D721Med (cell line): ENCODE results near the gene CD276.
"Not testable (repeated sequence)": the region's sequence is repeated elsewhere in the genome, so short reads cannot be mapped to it uniquely, and the experiment has no call there.

Experiments
- DNase-seq: peaks from one replicate; pipeline ENCODE4 v3.0.0; 2011; ENCODE audit warnings: low spot score; ENCODE audit not compliant: insufficient read length
- FAIRE-seq: peaks from 2 replicates; lab custom pipeline; 2011; peaks lifted over from hg19 to GRCh38; lab: Jason Lieb, UNC
- TF ChIP-seq, protein P1 (sequence below): IDR thresholded peaks from 2 replicates; pipeline ENCODE4 v1.5.1; 2012; ENCODE audit warnings: mild to moderate bottlenecking, control low read depth; ENCODE audit not compliant: insufficient read depth; ENCODE audit errors: missing control alignments

CD276 gene

DNA sequence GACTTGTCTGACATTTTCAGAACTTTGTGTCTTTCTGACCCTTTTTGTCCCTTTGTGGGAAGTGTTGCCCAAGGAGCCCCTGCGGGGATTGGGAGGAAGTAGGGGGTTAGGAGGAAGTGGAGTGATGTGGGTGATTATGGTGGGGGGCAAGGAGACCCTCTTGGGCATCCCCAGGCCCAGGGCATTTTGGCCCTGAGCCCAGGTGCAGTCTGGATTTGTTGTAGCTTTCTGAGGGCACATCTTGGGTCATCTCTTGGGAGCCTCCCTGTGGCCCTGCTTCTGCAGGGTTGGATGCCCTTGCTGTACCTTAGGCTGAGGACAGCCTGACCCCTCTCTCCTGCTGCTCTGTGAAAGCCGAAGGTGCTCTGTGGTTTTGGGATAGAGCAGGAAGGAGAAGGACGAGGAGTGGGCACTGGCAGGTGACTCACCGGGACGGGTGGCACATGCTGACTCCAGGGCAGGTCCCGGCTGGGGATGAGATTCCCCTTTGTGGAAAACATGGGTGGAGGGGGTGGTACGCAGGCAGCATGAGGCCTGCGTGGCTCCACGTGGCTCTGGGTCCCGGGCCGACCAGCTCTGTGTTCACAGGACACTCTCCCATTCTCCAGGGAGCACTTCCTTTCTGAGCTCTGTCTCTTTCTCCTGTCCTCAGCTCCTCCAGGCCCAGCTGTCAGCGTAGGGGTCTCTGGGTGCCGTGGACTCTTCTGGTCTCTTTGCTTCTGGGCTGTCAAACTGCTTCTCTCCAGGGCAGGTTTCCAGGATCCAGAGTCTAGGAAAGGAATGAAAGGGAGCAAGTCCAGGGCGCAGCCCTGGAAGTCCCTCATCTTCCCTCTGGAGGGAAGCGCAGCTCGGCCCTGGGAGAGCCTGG is 11.8 kb downstream of the CD276 start:
- TF ChIP-seq, protein P1, sequence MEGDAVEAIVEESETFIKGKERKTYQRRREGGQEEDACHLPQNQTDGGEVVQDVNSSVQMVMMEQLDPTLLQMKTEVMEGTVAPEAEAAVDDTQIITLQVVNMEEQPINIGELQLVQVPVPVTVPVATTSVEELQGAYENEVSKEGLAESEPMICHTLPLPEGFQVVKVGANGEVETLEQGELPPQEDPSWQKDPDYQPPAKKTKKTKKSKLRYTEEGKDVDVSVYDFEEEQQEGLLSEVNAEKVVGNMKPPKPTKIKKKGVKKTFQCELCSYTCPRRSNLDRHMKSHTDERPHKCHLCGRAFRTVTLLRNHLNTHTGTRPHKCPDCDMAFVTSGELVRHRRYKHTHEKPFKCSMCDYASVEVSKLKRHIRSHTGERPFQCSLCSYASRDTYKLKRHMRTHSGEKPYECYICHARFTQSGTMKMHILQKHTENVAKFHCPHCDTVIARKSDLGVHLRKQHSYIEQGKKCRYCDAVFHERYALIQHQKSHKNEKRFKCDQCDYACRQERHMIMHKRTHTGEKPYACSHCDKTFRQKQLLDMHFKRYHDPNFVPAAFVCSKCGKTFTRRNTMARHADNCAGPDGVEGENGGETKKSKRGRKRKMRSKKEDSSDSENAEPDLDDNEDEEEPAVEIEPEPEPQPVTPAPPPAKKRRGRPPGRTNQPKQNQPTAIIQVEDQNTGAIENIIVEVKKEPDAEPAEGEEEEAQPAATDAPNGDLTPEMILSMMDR = no peak
- FAIRE-seq = no peak
- DNase-seq = no peak

DNA sequence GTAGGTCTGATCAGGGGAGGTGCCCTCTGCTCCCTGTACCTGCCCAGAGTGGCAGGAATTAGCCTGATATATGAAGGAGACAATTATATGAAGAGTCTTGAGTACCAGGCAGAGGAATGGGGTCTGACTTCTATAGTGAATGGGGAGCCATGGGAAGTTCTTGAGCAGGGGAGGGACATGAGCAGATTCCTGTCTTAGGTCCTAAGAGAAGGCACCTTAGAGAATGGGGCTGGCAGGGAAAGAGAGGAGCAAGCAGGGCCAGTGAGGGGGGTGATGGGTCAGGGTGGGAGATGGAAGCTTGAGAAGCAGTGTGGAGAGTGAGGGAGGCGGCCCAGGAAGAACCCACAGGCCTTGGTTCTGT is 12.4 kb downstream of the CD276 start:
- FAIRE-seq = no peak
- TF ChIP-seq, protein P1 = no peak

DNA sequence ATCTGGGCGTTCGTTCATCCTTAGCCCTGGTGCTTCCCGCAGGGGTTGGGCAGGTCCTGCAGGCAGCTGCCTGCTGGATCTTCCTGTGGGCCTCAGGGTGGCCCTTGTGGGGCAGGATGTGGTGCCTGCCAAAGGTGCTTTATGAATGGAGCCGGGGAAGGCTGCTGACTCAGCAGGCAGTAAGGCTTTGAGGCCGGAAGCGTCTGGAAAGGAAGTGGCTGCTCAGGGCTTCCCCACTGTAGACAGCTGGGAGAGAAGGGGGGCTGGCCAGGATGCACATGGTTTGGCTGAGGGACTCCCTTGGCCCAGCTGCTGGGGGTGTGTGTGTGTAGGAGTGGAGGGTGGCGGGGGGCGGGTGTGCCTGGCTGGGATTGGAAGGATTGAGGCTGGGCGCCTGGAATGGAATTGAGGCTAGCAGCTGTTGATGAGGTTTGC is 12.9 kb downstream of the CD276 start:
- DNase-seq (no peak), FAIRE-seq (no peak)
- TF ChIP-seq, protein P1 = no peak

More for the DNA sequence above, 12.4 kb downstream of the CD276 start:
- DNase-seq = no peak

DNA sequence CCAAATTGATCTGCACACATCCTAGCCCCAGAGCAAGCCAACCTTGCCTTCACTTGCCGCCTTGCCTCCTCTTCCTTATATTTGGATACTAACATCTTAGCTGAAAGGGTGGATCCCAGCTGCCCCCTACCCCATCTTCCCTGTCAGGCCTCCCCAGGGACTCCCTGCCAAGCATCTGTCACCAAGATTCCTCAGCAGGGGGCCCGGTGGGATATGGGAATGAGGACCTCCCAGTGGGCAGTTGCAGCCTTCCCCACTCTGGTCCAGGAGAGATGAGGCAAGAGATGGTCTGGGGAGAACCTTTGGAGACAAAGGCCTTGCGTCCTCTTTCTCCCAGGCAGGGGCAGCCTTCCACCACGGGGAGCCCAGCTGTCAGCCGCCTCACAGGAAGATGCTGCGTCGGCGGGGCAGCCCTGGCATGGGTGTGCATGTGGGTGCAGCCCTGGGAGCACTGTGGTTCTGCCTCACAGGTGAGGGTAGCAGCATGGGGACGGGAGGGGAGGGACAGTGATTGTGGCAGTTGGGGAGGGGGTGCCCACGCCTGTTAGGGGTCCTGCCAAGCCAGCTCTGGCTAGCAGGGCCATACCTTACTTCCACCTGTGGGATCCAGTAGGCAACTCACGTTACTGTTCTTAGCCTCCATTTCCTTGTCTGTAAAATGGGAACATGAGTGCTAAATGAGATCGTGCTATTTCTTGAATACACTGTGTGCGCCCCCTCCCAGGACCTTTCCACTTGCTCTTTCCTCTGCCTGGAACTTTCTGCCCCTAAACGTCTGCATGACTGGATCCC is 15.3 kb downstream of the CD276 start:
- FAIRE-seq (no peak), DNase-seq (no peak)
- TF ChIP-seq, protein P1 = no peak

DNA sequence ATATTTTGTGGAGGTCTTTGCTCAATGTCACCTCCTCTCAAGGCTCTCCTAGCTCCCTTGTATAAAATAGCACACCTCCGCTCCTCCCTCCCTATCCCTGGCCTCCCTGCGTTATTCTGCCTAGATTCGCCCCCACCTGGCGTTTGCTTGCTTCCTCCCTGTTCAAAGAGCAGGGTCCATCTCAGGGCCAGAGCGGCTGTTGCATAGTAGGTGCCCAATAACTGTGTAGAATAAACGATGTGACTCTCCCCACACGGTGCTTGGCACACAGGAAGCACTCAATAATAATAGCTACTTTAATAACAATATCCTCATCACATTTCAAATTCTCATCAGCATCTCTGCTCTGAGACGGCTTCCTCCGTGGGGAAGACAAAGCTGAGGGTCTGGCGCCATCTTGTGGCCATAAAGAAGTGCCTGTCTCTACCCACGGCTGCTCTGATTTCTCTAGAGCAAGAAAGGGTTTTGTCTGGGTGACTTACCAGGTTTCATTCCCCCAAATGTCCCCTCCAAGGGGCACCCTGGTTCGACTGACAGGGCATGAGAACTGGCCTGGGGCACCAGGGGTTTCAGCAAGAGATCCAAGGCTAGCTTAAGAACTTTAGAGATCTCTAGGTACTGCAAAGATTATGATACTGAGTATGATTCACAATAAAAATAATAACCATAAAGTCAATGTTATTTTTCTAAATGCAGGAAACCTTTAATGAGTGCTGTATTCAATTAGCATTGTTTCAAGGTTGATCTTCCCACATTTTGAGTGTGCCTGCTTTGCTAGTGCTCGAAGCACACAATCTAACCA is 16.1 kb downstream of the CD276 start:
- FAIRE-seq (no peak), DNase-seq (peak; percentile 55)
- TF ChIP-seq, protein P1 = peak; percentile 94

DNA sequence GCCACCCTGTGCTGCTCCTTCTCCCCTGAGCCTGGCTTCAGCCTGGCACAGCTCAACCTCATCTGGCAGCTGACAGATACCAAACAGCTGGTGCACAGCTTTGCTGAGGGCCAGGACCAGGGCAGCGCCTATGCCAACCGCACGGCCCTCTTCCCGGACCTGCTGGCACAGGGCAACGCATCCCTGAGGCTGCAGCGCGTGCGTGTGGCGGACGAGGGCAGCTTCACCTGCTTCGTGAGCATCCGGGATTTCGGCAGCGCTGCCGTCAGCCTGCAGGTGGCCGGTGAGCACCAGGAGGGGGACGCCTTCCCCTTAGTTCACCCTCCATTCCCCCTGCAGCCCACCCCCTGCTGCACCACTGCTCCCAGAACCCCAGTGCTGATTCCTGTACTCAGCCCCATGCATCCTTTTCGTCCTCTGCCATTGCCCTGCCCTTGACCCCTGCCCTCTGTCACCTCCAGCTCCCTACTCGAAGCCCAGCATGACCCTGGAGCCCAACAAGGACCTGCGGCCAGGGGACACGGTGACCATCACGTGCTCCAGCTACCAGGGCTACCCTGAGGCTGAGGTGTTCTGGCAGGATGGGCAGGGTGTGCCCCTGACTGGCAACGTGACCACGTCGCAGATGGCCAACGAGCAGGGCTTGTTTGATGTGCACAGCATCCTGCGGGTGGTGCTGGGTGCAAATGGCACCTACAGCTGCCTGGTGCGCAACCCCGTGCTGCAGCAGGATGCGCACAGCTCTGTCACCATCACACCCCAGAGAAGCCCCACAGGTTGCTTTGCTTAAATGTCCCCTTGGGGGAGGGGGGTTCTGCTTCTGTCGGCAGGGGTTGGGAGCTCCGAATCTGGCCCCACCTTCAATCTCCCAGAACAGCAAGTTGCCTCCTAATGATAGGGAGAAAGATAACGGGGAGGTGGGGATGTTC is 18.4 kb downstream of the CD276 start:
- DNase-seq, FAIRE-seq: not testable (repeated sequence)

DNA sequence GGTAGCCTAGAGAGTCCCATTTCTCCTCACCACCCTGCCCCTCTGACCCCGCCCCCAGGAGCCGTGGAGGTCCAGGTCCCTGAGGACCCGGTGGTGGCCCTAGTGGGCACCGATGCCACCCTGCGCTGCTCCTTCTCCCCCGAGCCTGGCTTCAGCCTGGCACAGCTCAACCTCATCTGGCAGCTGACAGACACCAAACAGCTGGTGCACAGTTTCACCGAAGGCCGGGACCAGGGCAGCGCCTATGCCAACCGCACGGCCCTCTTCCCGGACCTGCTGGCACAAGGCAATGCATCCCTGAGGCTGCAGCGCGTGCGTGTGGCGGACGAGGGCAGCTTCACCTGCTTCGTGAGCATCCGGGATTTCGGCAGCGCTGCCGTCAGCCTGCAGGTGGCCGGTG is 19.4 kb downstream of the CD276 start:
- FAIRE-seq, DNase-seq: not testable (repeated sequence)

DNA sequence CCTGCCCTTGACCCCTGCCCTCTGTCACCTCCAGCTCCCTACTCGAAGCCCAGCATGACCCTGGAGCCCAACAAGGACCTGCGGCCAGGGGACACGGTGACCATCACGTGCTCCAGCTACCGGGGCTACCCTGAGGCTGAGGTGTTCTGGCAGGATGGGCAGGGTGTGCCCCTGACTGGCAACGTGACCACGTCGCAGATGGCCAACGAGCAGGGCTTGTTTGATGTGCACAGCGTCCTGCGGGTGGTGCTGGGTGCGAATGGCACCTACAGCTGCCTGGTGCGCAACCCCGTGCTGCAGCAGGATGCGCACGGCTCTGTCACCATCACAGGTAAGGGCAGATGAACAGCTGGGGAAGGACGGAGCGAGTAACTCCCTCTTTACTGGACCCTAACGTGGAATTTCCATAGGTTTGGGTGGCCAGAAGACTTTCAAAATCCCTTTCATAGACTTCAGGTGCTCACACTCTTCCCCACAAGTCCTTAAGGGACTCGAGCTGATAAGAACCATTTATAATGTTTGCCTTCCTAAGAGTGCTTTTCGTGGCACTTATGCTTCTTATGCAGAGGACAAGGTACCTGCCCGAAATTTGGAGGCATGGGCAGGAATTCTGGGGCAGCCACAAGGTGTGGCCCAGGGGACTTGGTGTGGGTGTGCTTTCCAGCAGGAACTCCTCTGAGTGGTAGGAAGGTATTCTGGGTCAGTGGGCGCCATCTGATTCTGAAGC is 20.1 kb downstream of the CD276 start:
- not testable (repeated sequence) for DNase-seq, FAIRE-seq
